ENCODE measurements around the gene CEP250. TPM values are rescaled to one million over a fixed set of nuclear protein-coding genes. Genes with fewer than 3 reads are reported as not detected.
A peak's percentile ranks its signal among the peaks of the same experiment; 100 is the strongest.
"Not testable (repeated sequence)": the region's sequence is repeated elsewhere in the genome, so short reads cannot be mapped to it uniquely, and the experiment has no call there.

CEP250 gene
- total RNA-seq, 2 experiments from 2014 or later: 48.8 to 55.5 TPM

DNA sequence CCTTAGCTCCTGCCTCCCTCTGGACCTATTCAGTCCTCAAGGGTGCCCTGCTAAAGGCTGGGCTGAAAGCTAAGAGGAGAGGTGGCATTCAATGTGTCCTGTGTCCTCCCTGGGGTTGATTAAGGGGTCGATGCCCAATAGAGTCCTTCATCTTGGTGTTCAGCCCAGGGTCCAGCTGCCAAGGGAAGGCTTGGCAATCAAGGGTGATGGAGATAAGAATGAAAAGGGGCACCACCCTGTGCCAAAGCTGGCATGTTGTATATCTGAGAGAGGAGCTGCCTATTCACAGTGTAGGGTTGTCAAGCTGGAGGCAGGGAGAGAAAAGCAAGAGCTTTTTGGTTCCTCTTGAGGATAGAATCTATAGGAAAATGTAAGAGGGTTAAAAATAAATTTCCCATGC lies 61.7 kb downstream of the CEP250 start:
- DNase-seq: no peak
- Mint-ChIP-seq H3K4me1 (no peaks in the 10 kb centered on the region), H3K27ac (no peak overlapping the region), H3K9me3 (no peaks in the 10 kb centered on the region), H3K4me3 (no peak overlapping the region), H3K27me3 (no peaks in the 10 kb centered on the region), H3K36me3 (no peaks in the 10 kb centered on the region)

DNA sequence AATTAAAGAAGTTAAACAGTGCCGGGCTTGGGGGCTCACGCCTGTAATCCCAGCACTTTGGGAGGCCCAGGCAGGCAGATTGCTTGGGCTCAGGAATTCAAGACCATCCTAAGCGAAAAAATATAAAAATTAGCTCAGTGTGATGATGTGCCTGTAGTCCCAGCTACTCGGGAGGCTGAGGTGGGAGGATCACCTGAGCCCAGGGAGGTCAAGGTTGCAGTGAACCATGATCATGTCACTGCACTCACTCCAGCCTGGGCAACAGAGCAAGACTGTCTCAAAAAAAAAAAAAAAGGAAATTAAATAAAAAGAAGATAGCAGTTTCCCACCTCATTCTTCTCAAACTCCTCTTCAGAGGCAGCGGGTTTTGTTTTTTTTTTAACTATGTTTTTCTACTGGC lies 62.4 kb downstream of the CEP250 start:
- not testable (repeated sequence) for H3K27ac Mint-ChIP-seq, H3K36me3 Mint-ChIP-seq, H3K4me3 Mint-ChIP-seq, H3K27me3 Mint-ChIP-seq, H3K9me3 Mint-ChIP-seq, DNase-seq, H3K4me1 Mint-ChIP-seq

DNA sequence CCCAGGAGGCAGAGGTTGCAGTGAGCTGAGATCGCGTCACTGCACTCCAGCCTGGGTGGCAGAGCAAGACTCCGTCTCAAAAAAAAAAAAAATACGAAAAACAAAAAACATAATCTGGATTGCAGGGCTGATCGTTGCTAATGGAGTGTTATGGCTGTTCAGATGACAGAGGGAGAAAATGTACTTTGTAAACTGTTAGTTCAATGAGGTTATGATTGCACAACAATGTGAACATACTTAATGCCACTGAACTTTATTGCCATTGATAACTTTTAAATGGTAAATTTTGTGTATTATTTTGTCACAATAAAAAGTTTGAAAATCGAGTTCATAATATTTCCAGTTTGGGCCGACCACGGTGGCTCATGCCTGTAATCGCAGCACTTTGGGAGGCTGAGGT lies 63.6 kb downstream of the CEP250 start:
- H3K4me3 Mint-ChIP-seq: no peak overlapping the region
- no peaks in the 10 kb centered on the region for H3K27me3 Mint-ChIP-seq
- no peak for DNase-seq
- no peak overlapping the region for H3K27ac Mint-ChIP-seq
- no peaks in the 10 kb centered on the region for H3K9me3 Mint-ChIP-seq
- H3K4me1 Mint-ChIP-seq: no peaks in the 10 kb centered on the region
- H3K36me3 Mint-ChIP-seq: no peaks in the 10 kb centered on the region

DNA sequence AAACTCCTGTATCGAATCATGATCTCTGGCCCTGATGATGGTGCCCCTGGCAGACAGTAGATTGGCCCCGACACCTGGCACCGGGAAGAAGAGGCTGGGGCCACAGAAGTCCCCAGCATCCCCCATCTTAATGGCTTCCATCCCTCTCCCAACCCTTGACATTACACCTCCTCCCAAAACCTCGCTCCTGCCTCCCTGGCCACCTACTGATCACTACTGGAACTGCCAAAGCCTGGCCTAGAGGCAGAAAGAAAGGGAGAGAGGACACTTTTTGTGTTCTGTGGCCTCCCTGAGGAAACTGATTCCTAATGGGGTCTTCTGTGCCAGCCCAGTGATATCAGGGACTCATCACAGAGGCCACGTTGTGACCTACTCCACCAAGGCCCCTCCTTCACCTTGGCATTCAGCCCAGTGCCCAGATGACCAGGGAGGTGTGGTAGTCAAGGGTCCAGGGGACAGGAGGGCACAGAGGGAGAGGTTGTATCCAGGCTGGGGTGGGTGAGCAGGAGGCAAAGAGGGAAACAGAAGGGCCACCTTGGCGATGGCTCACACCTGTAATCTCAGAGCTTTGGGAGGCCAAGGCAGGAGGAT lies 68.0 kb downstream of the CEP250 start:
- Mint-ChIP-seq H3K4me1 (no peaks in the 10 kb centered on the region), H3K36me3 (no peaks in the 10 kb centered on the region), H3K27ac (no peak overlapping the region), H3K27me3 (no peaks in the 10 kb centered on the region), H3K4me3 (no peak overlapping the region), H3K9me3 (no peaks in the 10 kb centered on the region)
- DNase-seq: peak; percentile 25

DNA sequence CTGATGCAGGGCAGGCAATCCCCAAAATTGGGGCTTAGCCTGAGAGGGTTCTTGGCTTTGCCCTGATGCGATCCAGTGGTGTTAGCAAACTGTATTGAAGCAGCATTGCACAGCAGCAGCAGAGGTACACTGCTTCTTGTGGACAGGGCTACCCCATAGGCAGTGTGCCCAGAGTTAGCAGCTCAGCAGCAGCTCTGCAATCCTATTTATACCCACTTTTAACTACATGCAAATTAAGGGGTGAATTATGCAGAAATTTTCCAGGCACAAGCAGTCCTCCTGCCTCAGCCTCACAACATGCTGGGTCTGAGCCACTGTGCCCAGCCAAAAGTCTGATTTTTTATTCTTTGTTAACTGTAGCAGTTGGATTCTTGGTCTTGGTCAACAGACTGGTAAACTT lies 70.2 kb downstream of the CEP250 start:
- DNase-seq: no peak
- no peaks in the 10 kb centered on the region for H3K9me3 Mint-ChIP-seq
- no peaks in the 10 kb centered on the region for H3K27me3 Mint-ChIP-seq
- H3K27ac Mint-ChIP-seq: no peak overlapping the region
- no peak overlapping the region for H3K4me3 Mint-ChIP-seq
- no peaks in the 10 kb centered on the region for H3K4me1 Mint-ChIP-seq
- H3K36me3 Mint-ChIP-seq: no peaks in the 10 kb centered on the region

DNA sequence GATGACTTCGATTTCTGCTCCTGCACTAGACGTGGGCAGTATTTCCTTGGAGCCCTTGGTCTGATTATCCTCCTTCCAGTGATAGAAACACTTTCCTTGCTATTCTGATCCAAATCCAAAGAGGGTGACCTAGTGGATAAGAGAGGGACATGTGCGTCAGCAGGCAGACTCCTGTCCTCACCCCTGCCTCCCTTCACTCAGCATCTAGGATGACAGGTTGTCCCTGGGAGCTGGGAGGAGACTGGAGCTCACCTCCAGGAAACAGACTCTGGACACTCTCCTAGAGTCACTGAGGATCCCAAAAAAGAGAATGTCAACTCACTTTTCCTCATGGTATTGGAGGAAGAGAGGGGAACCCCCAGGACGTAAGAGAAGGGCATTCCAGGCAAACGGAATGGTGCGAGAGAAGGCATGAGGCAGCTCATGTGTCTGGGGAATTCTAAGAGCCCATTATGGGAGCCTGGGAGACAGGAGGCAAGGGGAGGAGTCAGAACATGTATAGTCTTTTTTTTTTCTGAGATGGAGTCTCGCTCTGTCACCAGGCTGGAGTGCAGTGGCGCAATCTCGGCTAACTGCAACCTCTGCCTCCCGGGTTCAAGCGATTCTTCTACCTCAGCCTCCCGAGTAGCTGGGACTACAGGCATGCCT lies 71.8 kb downstream of the CEP250 start:
- no peak for DNase-seq
- Mint-ChIP-seq H3K27me3 (no peaks in the 10 kb centered on the region), H3K27ac (no peak overlapping the region), H3K36me3 (no peaks in the 10 kb centered on the region), H3K4me1 (no peaks in the 10 kb centered on the region), H3K9me3 (no peaks in the 10 kb centered on the region), H3K4me3 (no peak overlapping the region)

DNA sequence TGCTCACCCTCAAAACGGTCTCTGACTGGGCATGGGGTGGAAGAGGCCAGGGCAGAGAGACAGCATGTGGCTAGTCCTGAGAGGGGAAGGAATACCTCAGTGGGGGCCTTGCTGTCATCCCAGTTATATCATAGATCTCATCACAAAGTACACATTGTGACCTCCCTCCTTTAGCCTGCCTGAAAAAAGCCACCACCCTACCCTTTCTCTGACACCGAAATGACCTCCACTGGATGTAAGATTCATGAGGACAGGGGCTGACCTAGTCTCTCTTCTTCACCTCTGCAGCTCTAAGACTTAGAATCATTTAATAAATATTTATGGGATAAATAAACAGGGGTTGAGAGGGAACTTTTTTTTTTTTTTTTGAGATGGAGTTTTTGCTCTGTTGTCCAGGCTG lies 74.2 kb downstream of the CEP250 start, which contains the start of gene C20orf173:
TSS of gene C20orf173 (minus strand) at position 101 of the 400 bp plus-strand sequence. CDS start 279 bp downstream, outside the sequence.
- Mint-ChIP-seq H3K4me3 (no peak within 1 kb of the TSS), H3K4me1 (no peaks in the 10 kb centered on the region), H3K9me3 (no peaks in the 10 kb centered on the region), H3K27ac (no peak within 1 kb of the TSS), H3K36me3 (no peaks in the 10 kb centered on the region), H3K27me3 (no peaks in the 10 kb centered on the region)
- no peak for DNase-seq

DNA sequence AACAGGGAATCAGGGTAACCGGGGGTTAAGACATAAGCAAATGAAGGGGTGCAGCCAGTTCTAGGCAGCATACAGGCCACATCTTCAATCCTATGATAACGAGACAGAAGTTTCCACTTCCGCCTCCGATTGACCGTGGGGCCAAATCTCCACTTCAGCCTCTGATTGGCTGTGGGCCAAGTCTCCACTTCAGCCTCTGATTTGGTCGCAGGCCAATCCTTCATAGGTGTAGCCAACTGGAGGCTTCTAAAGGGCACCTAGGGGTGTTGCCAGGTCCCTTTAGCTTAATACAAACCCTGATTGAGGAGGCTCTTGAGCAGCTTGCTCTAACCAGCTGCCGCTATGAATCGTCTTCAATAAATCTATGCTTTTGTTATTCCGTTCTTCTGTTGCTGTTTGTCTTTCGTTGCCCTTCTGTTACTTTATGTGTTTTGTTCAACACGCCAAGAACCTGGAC lies 84.4 kb downstream of the CEP250 start:
- Mint-ChIP-seq H3K9me3 (no peaks in the 10 kb centered on the region), H3K27ac (no peak overlapping the region), H3K36me3 (peaks cover 2% of the 10 kb centered on the region), H3K27me3 (no peaks in the 10 kb centered on the region), H3K4me1 (peaks cover 18% of the 10 kb centered on the region), H3K4me3 (no peak overlapping the region)
- DNase-seq: peak; percentile 28

DNA sequence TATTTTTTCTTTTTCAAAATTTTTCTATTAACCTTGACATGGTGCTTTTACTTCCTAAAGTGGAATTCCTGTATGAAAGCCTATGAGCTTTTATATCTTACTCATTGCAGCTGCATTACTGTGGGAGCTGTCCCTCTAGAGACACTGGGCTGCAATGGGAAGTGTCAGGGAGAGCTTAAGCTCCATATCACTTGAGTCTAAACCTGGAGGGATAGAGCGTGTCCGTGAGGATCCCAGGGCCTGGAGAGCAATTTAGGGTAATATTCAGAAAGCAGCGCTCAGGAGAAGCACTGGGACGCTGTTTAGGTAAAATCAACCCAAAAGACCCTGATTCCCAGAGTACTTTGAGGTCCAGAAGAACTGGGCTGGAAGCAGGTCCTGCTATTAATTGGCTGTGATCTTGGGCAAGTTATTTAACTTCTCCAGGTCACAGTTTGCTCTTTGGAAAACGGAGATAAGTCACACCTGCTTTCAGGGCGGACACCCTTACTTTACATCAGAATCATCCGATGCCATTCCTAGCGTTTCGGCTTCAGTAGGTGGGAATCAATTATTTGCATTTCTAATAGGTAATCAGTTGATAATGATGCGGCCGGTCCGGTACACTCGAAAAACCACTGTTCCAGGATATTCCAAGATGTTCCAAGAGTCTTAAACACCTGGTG lies 85.9 kb downstream of the CEP250 start:
- Mint-ChIP-seq H3K4me1 (peaks cover 18% of the 10 kb centered on the region), H3K9me3 (no peaks in the 10 kb centered on the region), H3K36me3 (peaks cover 2% of the 10 kb centered on the region), H3K27ac (no peak overlapping the region), H3K4me3 (peak overlapping the region; percentile 83), H3K27me3 (no peaks in the 10 kb centered on the region)
- no peak for DNase-seq

DNA sequence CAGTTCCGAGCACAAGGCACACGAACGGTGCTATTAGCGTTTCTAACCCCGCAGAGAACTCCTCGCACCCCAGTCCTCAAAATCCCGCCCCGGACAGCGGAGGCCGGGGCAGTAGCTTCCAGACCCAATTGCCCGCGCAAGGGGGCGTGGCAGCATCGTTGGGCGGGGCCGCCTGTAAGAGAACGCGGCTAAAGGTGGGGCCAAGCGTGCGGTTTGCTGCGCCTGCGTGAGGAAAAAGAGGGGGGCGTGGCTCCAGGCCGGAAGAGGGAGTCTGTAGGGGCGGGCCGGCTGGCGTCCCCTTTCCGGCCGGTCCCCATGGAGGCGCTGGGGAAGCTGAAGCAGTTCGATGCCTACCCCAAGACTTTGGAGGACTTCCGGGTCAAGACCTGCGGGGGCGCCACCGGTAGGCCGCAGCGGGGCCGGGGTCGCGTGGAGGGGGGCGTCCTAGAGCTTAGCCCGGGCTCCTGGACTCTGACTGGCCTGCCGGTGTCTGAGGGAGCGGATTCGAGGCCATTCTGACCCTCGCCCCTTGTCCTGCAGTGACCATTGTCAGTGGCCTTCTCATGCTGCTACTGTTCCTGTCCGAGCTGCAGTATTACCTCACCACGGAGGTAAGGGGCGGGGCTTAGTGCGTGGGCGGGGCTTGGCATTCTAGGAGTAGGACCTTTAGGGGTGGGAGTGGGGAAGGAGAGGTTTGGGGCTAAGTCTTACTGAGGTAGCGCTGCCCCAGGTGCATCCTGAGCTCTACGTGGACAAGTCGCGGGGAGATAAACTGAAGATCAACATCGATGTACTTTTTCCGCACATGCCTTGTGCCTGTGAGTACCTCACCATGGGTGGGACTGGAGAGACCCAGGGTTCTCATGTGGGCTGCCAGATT lies 86.6 kb downstream of the CEP250 start, which contains the start of gene ERGIC3:
TSS of gene ERGIC3 (plus strand) at position 296 of the 880 bp plus-strand sequence. CDS start at position 316, 20 bp downstream.
- peaks cover 2% of the 10 kb centered on the region for H3K36me3 Mint-ChIP-seq

DNA sequence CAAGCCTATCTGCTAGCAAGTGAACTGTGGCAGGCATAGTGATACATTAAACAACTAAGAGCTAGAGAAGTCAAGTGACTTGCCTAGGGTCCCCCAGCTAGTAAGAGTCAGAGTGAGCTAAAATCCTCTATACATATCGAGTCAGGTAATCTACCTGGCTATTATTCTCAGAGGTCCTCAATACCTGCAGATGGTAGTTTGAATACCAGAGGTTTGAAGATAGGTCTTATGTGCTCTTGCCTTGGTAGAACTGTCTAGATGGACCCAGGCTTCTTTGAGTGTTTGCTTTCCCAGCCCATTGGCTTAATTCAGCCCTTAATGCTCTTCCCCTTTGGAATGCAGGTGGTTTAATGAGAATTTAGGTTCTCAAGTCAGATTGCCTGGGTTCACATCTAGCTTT lies 87.6 kb downstream of the CEP250 start:
- H3K36me3 Mint-ChIP-seq: peaks cover 2% of the 10 kb centered on the region
- peaks cover 18% of the 10 kb centered on the region for H3K4me1 Mint-ChIP-seq
- H3K27ac Mint-ChIP-seq: peak overlapping the region; percentile 88
- H3K4me3 Mint-ChIP-seq: peak overlapping the region; percentile 83
- no peak for DNase-seq
- no peaks in the 10 kb centered on the region for H3K27me3 Mint-ChIP-seq
- H3K9me3 Mint-ChIP-seq: no peaks in the 10 kb centered on the region

More for the DNA sequence above, 86.6 kb downstream of the CEP250 start, which contains the start of gene ERGIC3:
- DNase-seq: peak; percentile 98
- Mint-ChIP-seq H3K4me1 (peaks cover 18% of the 10 kb centered on the region), H3K27me3 (no peaks in the 10 kb centered on the region), H3K4me3 (peak within 1 kb of the TSS; percentile 83), H3K9me3 (no peaks in the 10 kb centered on the region), H3K27ac (peak within 1 kb of the TSS; percentile 88)

DNA sequence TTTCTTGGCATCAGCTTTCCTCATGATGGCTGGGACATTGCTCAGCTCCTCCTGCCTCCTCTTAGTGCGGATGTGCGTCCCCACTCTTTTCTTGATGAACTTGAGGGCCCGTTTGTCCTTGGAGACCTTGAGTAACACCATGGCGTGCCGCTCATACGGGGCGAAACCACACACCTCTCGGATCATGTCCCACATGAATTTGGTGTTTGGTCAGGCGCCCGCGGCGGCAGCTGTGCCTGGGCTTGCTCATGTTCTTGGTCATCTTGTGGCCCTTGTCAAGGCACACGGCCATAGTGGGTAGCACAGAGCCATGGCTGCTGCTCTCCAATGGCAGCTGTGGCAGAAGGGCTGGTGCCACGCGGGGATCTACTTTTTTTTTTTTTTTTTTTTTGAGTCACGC lies 89.0 kb downstream of the CEP250 start:
- H3K9me3 Mint-ChIP-seq: no peaks in the 10 kb centered on the region
- H3K36me3 Mint-ChIP-seq: peaks cover 5% of the 10 kb centered on the region
- H3K27me3 Mint-ChIP-seq: no peaks in the 10 kb centered on the region
- no peak overlapping the region for H3K4me3 Mint-ChIP-seq
- H3K27ac Mint-ChIP-seq: no peak overlapping the region
- H3K4me1 Mint-ChIP-seq: peaks cover 18% of the 10 kb centered on the region
- DNase-seq: no peak

DNA sequence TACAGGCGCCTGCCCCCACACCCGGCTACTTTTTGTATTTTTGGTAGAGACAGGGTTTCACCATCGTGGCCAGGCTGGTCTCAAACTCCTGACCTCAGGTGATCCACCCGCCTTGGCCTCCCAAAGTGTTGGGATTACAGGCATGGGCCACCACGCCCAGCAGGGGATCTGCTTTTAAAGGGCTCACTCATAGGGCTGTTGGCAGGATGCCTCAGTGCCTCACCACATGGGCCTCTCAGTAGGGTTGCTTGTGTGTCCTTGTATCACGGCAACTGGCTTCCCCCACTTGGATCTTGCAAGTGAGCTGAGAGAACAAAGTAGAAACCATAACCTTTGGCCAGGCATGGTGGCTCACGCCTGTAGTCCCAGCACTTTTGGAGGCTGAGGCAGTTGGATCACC lies 89.5 kb downstream of the CEP250 start:
- DNase-seq, H3K9me3 Mint-ChIP-seq, H3K4me3 Mint-ChIP-seq, H3K36me3 Mint-ChIP-seq, H3K27me3 Mint-ChIP-seq, H3K27ac Mint-ChIP-seq: not testable (repeated sequence)
- peaks cover 18% of the 10 kb centered on the region for H3K4me1 Mint-ChIP-seq

DNA sequence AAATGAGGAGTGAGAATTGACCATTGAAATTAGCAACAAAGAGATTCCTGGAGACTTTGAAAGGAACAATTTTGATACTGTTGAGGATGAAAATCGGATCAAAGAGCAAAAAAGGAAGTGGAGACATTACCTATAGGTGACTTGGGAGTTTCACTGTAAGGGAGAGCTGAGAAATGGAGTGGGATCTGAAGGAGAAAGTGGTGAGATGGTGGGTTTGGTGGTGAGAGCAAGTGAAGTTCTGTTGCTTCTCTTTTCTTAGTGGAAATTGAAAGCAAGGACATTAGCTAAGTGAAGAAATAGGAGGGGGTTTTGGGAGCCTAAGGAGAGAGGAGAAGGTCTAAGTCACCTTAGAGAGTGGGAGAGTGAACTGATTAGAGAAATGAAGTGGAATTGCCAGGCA lies 90.7 kb downstream of the CEP250 start:
- DNase-seq: no peak
- peaks cover 5% of the 10 kb centered on the region for H3K36me3 Mint-ChIP-seq
- no peak overlapping the region for H3K4me3 Mint-ChIP-seq
- H3K9me3 Mint-ChIP-seq: no peaks in the 10 kb centered on the region
- H3K4me1 Mint-ChIP-seq: peaks cover 18% of the 10 kb centered on the region
- H3K27ac Mint-ChIP-seq: no peak overlapping the region
- H3K27me3 Mint-ChIP-seq: no peaks in the 10 kb centered on the region

DNA sequence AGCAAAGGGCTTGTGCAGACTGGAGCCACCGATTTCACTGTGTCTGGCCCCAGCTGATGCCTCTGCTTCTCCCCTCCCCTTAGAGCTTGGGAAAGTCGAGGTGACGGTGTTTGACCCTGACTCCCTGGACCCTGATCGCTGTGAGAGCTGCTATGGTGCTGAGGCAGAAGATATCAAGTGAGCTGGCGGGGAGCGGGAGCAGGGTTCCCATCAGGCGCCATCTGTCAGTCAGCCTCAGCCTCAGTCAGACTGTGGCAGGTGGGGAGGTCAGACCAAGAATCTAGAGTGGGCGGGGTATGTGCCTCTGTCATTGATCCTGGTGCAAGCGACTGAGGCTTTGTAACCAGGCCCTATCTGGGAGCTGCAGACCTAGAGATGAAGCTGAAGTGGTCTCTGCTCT lies 91.9 kb downstream of the CEP250 start:
- Mint-ChIP-seq H3K36me3 (peaks cover 5% of the 10 kb centered on the region), H3K27me3 (no peaks in the 10 kb centered on the region), H3K4me1 (peaks cover 12% of the 10 kb centered on the region), H3K9me3 (no peaks in the 10 kb centered on the region), H3K4me3 (no peak overlapping the region), H3K27ac (no peak overlapping the region)
- DNase-seq: no peak
